Bronchial epithelial cell (primary cell): ENCODE data around the gene TMEM267. TPM values are rescaled to one million over a fixed set of nuclear protein-coding genes. Genes with fewer than 3 reads are reported as not detected.
"Not testable (repeated sequence)": the region's sequence is repeated elsewhere in the genome, so short reads cannot be mapped to it uniquely, and the experiment has no call there.

Experiments
- DNase-seq: peaks from one replicate; pipeline ENCODE4 v3.0.0-alpha.2; 2010; ENCODE audit warnings: low read depth
- FAIRE-seq: peaks from 2 replicates; lab custom pipeline; 2011; peaks lifted over from hg19 to GRCh38; lab: Jason Lieb, UNC
- H3K27me3 ChIP-seq: 2 replicates; pipeline ENCODE4 v1.5.1; 2011; ENCODE audit warnings: low read length; ENCODE audit not compliant: control insufficient read depth, insufficient read depth
- H3K36me3 ChIP-seq: 2 replicates; pipeline ENCODE4 v1.5.1; 2011; ENCODE audit warnings: low read length; ENCODE audit not compliant: control insufficient read depth, insufficient read depth
- H3K4me3 ChIP-seq: 2 replicates; pipeline ENCODE4 v1.5.1; 2011; ENCODE audit warnings: mild to moderate bottlenecking, low read depth, low read length, control low read depth
- total RNA-seq: library from RNA; depleted of rRNA; stranded (reverse); fragments of >200 nt; gene quantifications from 2 replicates; pipeline ENCODE4 v1.2.1, GENCODE V29; 2014
- TF ChIP-seq, protein P1 (sequence below): IDR thresholded peaks from 2 replicates; pipeline ENCODE4 v1.5.1; 2011; ENCODE audit warnings: mild to moderate bottlenecking, moderate library complexity, low read length, control low read depth, inconsistent platforms; ENCODE audit not compliant: insufficient read depth, severe bottlenecking

TMEM267 gene
- total RNA-seq, 1 donor from 2014 or later, result 12.4 TPM

DNA sequence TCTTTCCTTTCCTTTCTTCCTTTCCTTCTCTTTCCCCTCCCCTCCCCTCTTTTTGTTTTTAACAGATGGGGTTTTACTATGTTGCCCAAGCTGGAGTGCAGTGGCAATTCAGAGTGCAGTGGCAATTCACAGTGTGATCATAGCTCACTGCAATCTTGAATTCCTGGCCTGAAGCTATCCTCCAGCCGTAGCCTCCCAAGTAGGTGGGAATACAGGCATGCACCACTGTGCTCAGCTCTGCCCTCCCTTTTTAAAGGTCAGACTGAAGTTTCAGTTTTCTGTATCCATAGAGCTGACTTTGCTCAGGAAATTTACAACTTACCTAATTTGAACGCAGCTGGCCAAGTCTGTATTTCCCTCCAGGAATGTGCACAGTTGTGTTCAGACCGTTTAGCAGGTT lies 72.2 kb downstream of the TMEM267 start:
- Histone ChIP-seq H3K4me3 (no peak overlapping the region), H3K27me3 (no peaks in the 10 kb centered on the region), H3K36me3 (no peaks in the 10 kb centered on the region)
- TF ChIP-seq, protein P1, sequence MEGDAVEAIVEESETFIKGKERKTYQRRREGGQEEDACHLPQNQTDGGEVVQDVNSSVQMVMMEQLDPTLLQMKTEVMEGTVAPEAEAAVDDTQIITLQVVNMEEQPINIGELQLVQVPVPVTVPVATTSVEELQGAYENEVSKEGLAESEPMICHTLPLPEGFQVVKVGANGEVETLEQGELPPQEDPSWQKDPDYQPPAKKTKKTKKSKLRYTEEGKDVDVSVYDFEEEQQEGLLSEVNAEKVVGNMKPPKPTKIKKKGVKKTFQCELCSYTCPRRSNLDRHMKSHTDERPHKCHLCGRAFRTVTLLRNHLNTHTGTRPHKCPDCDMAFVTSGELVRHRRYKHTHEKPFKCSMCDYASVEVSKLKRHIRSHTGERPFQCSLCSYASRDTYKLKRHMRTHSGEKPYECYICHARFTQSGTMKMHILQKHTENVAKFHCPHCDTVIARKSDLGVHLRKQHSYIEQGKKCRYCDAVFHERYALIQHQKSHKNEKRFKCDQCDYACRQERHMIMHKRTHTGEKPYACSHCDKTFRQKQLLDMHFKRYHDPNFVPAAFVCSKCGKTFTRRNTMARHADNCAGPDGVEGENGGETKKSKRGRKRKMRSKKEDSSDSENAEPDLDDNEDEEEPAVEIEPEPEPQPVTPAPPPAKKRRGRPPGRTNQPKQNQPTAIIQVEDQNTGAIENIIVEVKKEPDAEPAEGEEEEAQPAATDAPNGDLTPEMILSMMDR, result no peak
- no peak for FAIRE-seq
- no peak for DNase-seq

DNA sequence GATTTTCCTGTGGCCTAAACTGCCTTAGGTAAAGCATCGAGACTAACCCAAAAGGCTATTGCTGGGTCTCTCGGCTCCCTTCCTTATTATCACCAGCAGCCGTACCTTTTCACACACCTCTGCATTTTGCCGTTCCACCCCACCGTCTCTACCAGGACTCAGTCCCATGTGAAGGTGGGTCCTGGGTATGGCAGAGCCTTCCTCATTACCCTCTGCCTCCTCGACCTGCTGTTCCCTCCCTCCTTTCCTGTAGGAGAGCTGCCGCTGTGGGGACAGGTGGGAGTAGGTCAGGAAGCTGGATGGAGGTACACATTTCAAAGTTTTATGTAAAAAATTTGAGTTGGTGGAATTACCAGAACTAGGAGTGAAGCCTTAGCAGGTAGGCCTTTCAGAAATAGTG lies 73.3 kb downstream of the TMEM267 start:
- H3K27me3 ChIP-seq, result no peaks in the 10 kb centered on the region
- FAIRE-seq (no peak), DNase-seq (no peak)
- TF ChIP-seq, protein P1, result no peak
- H3K36me3 ChIP-seq, result no peaks in the 10 kb centered on the region
- H3K4me3 ChIP-seq, result no peak overlapping the region

DNA sequence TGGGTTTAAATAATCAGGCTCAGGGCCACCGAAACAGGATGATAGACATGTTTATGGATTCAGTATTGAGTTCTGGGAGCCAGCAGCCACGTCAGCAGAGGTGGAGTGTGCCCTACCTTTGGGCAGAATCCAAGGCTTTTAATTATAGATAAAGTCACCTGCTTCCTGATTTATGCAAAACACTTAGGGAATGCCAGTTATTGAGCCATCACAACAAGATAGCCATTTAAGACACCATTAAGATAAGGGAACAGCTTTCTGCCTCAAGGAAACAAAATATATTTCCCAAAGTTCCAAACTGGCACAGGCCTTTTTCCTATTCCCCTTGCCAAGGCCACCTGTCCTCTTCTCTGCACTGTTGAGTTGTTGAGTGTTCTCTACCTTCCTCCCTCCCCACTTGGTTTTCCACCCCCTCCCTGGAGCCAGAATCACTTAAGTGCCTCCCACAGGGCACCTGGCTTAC lies 73.8 kb downstream of the TMEM267 start:
- Histone ChIP-seq H3K27me3 (no peaks in the 10 kb centered on the region), H3K36me3 (no peaks in the 10 kb centered on the region), H3K4me3 (no peak overlapping the region)
- TF ChIP-seq, protein P1, result no peak
- FAIRE-seq (no peak), DNase-seq (no peak)

DNA sequence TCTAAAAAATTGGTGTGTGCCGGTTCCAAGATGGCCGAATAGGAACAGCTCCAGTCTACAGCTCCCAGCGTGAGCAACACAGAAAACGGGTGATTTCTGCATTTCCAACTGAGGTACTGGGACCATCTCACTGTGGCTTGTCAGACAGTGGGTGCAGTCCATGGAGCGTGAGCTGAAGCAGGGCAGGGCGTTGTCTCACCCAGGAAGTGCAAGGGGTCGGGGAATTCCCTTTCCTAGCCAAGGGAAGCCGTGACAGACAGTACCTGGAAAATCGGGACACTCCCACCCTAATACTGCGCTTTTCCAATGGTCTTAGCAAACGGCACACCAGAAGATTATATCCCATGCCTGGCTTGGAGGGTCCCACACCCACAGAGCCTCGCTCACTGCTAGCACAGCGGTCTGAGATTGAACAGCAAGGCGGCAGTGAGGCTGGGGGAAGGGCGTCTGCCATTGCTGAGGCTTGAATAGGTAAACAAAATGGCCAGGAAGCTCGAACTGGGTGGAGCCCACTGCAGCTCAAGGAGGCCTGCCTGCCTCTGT lies 81.1 kb downstream of the TMEM267 start:
- H3K36me3 ChIP-seq, H3K27me3 ChIP-seq, FAIRE-seq, H3K4me3 ChIP-seq, DNase-seq: not testable (repeated sequence)

DNA sequence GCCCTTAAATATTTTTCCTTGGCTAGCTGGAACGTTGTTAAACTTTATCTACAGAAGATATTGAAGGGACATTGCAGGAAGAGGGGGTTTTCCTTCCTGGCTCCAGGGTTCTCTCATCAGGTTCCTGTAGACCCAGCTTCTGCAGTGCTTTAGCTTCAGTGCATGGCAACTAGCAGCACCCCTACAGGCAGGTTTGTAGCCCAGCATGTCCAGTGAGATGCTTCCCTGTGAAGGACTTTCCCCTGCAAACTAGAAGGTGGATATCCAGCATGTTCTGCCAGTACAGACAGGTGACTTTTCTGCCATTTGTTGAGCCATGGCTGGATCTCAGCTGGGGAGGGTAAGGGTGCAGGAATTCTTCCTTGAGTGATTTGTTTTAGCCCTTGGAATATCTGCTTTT lies 81.8 kb downstream of the TMEM267 start:
- TF ChIP-seq, protein P1, result peak; percentile 23
- DNase-seq, result no peak
- no peak for FAIRE-seq

DNA sequence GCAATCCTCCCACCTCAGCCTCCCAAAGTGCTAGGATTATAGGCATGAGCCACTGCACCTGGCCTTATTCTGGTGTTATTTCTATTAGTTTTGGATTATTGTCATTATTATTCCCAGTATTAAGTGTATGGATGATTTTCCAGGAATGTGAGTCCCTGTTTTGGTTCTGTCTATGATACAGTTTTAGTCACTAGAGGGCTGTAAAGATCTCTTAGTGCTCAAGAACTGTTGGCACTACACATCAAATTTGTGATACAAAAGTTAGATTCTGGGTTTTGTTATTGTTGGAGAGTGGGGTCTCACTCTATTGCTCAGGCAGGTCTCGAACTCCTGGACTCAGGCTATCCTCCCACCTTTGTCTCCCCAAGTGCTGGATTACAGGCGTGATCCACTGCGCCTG lies 83.6 kb downstream of the TMEM267 start:
- no peaks in the 10 kb centered on the region for H3K36me3 ChIP-seq
- no peak overlapping the region for H3K4me3 ChIP-seq
- TF ChIP-seq, protein P1, result peak; percentile 15
- H3K27me3 ChIP-seq, result no peaks in the 10 kb centered on the region
- DNase-seq (peak; percentile 40), FAIRE-seq (no peak)

More for the DNA sequence above, 81.8 kb downstream of the TMEM267 start:
- Histone ChIP-seq H3K36me3 (no peaks in the 10 kb centered on the region), H3K27me3 (no peaks in the 10 kb centered on the region), H3K4me3 (no peak overlapping the region)
